Dedifferentiated amniotic fluid mesenchymal stem cell (primary cell): ENCODE measurements around the gene FDX2.

Experiments
- DNase-seq: peaks from one replicate; pipeline ENCODE4 v3.0.0-alpha.2; 2016; ENCODE audit errors: extremely low spot score

FDX2 gene

DNA sequence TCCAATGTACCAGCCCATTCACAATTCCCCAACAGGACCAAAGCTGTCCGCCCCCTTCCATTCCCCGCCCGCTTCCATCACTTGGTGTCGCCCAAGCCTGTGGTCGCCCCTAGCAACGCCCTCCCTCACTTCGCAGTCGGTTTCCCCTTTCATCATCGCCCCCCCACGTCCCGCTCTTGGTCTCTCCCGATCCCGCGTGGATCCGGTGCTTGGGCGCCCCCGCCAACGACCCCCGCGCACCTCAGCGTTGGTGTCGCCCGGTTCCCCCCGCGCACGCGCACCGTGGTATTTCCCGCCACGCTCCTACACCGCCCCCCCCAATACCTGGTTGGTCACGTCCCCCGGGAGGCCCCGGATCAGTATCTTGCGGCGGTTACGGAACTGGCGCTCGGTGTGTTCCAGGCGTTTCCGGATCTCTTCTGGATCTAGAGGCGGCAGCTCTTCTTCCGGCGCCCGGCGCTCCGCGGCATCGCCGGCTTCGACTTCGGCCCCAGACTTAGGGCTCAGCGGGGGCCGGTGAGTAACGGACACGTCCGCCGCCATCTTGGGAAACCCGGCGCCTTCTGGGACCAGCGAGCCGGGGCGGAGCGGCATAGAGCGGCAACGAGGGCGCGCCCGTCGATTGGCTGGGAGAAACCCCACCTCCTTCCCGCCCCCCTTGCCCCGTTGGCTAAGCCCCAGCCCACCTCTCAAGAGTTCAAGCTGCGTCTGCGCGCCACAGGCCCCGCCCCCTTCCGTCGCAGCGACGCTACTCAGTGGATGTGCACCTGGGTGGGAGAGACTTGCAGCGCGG lies 17.3 kb upstream of the FDX2 start, which contains the start of gene RAVER1:
Gene RAVER1 (minus strand): TSS at position 565 of the 793 bp plus-strand sequence. CDS start 22 bp downstream, at position 543.
- peak; percentile 96 for DNase-seq

GRCh38 chr19:10332158-10332964 lies 16.5 kb upstream of the FDX2 start:
- DNase-seq: no peak

- DNase-seq: no peak
Observed at GRCh38 chr19:10329555-10329954, 13.7 kb upstream of the FDX2 start.

- no peak for DNase-seq
Observed at GRCh38 chr19:10328558-10329429, 13.0 kb upstream of the FDX2 start.

DNA sequence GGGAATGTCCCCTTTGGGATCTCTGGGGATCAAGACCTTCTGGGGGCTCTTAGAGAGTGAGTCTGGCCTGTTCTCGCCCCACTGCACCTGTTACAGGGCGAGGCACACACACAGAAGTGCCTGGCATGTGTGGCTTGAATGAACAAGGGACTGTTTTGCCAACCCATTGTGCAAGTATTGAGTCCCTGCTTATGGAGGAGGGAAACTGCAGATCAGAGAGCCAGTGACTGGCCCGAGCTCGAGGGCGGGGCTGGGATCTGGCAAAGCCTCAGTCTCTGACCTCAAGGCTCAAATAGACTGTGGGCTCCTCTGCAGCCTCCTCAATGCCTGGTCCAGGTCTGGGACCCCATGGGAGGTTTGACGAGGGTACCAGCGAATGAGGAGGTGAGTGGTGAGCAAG lies 12.0 kb upstream of the FDX2 start:
- no peak for DNase-seq

DNA sequence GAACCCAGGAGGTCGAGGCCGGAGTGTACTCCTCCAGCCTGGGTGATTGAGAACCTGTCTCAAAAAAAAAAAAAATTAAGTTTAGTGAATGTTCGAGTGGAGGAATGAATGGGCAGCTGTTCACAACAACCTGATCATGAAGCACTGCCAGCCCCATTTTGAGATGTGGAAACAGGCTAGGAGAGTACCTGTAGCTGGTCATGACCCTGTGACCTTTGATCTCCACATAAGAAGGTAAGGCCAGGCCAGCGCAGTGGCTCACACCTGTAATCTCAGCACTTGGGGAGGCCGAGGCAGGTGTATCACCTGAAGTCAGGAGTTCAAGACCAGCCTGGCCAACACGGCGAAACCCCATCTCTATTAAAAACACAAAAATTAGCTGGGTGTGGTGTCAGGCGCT lies 9.9 kb upstream of the FDX2 start:
- no peak for DNase-seq

DNA sequence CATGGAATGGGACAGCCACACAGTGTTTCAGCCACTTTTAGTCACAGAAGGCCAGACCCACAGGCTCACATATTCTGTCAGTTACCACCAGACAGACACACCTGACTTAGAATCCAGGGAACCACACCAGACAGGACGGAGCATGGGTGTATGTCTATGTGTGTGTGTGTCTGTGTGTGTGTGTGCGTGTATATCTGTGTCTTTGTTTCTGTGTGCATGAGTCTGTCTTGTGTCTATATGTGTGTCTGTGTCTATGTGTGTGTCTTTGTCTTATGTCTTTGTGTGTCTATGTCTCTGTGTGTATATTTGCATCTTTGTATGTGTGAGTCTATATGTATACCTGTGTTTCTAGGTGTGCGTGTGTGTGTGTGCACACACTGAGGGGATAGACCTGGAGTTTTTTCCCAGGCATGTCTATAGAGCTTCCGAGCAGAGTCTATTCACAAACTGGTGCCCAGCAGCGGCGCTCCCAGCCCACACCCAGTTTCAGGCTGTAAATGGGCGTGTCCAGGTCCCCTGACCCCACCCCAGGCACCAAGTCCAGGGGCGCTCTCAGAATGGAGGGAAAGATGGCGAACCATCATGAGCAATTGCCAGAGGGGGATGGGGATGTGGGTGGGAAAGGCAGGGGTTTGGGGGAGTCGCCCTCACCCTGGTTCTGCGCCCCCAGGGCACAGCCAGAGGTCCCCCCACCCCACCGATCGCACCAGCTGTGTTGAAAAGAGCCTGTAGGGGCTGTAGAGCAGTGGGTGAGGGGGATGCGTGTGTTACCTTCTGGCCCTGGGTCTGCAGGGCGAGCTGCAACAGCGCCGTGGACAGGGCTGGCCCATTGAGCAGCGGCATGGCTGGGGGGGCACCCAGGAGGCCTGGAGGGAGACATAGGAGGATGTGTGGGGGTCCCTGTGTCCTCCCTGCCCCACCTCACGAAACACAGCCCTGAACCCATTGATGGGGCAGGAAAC lies 6.3 kb upstream of the FDX2 start:
- no peak for DNase-seq

GRCh38 chr19:10321417-10321797 lies 5.6 kb upstream of the FDX2 start:
- DNase-seq: no peak

GRCh38 chr19:10320602-10321416 lies 5.0 kb upstream of the FDX2 start:
- no peak for DNase-seq

DNA sequence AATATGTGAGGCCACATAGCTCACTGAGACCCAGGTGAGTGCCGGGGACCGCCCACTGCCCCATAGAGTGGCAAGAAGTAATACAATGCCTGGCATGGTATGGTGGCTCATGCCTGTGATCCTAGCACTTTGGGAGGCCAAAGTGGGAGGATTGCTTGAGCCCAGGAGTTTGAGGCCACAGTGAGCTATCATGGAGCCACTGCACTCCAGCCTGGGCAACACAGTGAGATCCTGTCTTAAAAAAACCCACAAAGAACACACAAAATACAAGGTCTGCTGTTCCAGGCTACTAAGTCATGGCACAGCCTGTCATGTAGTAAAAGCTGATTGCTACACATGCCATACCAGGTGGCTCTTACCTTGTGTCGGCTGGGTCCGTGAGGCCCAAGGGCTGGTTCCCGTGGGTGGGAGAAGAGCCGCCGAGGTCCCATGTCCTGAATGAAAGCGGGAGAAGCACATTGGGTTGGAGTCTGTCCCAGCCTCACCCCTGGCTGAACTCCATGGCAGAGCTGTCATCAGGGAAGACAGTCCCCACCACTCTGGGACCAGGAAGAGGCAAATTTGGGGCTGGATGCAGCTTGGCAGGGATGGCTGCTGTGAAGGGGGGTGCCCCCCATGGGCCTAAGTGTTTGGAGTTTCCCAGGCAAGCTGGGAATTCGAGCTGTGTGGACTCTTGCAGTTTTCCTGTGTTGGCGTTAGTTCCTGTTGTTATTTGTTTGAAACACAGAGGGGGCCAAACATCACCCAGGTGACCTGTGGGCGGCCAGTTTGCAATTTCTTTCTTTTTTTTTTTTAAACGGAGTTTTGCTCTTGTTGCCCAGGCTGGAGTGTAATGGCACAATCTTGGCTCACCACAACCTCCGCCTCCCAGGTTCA lies 3.2 kb upstream of the FDX2 start:
- no peak for DNase-seq

DNA sequence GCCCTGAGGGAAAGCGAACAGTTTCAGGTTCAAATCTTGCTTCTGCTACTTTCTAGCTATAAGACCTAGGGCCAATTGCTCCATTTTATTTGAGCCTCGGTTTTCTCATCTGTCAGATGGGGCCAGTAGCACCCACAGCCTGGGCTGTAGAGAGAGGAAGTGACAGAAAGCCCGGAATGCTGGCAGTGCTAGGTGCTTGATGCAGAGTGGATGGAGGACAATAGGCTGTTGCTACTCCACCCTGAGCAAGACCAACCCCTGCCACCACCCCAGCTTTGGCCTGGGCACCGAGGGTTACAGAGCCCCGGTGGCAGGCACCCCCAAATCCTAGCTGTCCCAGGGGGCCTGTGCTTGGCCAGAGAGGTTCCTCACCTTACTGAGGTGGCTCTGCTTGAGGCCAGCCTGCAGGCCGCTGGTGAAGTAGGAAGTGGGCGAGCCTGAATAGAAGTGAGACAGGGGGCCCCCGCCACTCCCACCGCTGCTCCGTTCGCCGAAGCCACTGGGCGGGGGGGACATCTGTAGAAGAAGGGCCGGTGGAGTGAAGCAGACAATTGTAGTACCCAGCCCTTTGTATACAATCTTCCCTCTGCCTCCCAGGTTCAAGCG lies 2.1 kb upstream of the FDX2 start:
- no peak for DNase-seq

DNA sequence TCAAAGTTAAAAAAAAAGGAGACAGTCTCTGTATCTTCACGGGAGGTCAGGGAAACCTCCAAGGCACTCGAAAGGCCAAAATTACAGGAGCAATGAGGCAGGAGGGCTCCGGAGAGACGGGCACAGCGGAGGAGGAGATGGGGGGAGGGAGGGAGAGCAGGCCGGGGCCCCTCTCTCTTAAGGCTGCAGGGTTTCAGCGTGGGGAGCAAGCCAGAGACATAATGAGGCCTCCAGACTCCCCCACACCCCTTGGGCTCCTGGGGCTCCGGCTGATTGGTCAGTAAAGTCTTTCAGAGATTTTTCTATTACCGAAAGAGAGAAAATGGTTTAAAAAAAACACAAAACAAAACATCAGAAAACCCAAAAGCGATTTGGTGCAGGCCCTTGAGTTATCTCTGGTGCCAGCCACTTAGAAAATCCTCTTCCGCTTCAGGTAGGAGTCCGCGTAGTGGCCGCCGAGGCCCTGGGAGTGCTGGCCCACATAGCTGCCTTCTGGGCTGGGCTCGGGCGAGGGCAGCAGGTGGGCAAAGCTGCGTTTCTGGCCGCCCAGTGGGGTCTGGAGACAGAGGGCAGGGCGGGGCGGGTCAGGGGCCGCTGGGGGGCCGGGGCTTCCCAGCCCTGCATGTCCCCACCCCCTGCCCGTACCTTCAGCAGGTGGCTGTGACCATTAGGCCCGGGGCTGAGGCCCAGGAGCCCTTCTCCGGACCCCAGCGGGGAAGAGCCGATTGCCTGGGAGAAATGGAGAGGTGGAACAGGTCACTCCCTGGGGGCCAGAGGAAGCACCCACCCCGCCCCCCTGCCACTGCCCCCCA lies 1.4 kb upstream of the FDX2 start:
- DNase-seq: no peak

GRCh38 chr19:10316229-10317044 lies 622 bp upstream of the FDX2 start:
- no peak for DNase-seq

DNA sequence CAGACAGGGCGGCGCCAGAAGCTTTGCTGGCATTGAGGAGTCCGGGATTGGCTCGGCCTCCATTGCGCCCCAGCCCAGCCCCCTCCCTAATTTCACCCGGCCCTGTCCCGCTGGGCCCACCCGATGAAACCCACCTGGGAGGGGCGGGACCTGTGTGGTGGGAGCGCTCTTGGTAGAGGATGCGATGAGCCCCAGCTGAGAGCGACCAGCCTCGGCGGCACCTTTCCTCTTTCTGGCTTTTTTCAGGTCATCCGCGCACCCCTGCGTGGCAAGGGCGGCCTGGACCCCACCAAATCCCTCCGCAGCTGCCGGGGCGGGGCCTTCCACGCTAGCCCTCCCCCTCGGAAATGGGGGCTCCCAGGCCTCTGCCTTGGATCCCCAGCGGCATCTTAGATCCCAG lies 6.4 kb downstream of the FDX2 start, which contains the start of gene ZGLP1:
Gene ZGLP1 (minus strand): TSS at position 393 of the 400 bp plus-strand sequence.
- DNase-seq: no peak

DNA sequence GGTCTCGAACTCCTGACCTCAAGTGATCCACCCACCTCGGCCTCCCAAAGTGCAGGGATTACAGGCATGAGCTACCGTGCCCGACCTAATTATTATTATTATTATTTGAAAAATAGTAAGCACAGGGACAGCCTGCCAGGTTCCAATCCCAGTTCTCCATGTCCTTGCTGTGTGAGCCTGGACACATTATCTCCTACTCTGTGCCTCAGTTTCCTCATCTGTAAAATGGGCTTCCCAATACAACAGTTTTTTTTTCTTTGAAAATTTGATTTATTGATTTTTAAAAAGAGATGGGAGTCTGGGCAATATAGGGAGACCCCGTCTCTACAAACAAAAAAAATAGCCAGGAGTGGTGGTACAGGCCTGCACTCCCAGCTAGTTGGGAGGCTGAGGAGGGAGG lies 9.5 kb downstream of the FDX2 start:
- DNase-seq: no peak

DNA sequence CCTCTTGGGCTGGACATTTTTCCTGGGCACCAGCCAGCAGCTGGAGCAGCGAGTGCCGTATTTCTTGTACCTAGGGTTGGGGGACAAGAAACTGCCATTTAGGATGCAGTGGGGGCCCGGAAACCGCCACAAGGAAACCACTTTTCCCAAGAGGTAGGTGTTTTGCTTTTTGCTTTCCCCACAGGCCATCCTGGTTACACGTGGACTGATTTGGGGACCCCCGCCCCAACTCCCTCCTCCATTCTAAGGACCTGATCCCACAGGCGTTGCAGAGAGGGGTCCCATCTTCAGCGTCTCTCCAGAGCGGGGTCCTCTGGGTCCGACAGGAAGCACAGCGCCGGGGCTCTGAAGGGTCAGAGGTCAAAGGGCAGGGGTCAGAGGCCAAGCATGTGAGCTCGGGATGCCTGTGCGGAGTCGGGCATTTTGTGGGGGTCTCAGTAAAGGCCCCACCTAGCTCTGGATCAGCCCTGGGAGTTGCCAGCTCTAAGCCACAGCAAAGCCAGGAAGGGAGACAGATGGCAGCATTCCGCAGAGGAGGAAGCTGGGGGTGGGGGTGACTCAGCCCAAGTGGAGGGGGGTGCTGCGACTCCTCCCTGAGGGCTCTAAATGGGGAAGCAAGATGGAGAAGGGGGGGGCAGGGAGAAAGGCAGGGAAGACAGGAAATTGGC lies 10.5 kb downstream of the FDX2 start:
- DNase-seq: no peak
